GM12878 (cell line): ENCODE measurements around the gene ACKR1. TPM values are rescaled to one million over a fixed set of nuclear protein-coding genes. Genes with fewer than 3 reads are reported as not detected.

Source experiments
- ATAC-seq: fragments of 200-7000 bp; cut with Tn5 transposase; 3 replicates; pipeline ENCODE4 v1.9.1; 2020; ENCODE audit warnings: mild to moderate bottlenecking, moderate library complexity
- BruUV-seq: library from RNA; stranded (reverse); fragments of 400-500 nt; replicated peaks from 2 replicates; lab custom pipeline; 2021; lab: Mats Ljungman, UMichigan
- CTCF ChIA-PET: fragments of 300-600 bp; sonication (Branson Sonifier 250); formaldehyde crosslinking; extraction: SDS; loops from one replicate; lab custom pipeline; 2021; ENCODE audit warnings: inconsistent platforms; lab: Yijun Ruan, JAX
- POLR2A ChIA-PET: fragments of 350-600 bp; formaldehyde crosslinking; extraction: SDS; loops from one replicate; lab custom pipeline; 2021; ENCODE audit warnings: inconsistent platforms; lab: Charles Lee
- RAD21 ChIA-PET: fragments of 300-600 bp; sonication (Branson Sonifier 250); formaldehyde crosslinking; loops from one replicate; lab custom pipeline; 2023; ENCODE audit warnings: antibody characterized with exemption; ENCODE audit not compliant: unreplicated experiment; lab: Charles Lee
- SMC1A ChIA-PET: fragments of 300-600 bp; sonication (Branson Sonifier 250); formaldehyde crosslinking; loops from one replicate; lab custom pipeline; 2023; ENCODE audit not compliant: unreplicated experiment, uncharacterized antibody; lab: Charles Lee
- DNase-seq: peaks from one replicate; pipeline ENCODE4 v3.0.0-alpha.2; 2011; ENCODE audit warnings: low read depth, low spot score
- FAIRE-seq: peaks from 3 replicates; lab custom pipeline; 2011; peaks lifted over from hg19 to GRCh38; lab: Jason Lieb, UNC
- H2AFZ ChIP-seq: 2 replicates; pipeline ENCODE4 v1.6.0; 2011; ENCODE audit warnings: low read depth, low read length, control low read depth; ENCODE audit not compliant: control insufficient read depth
- H3K27ac ChIP-seq: 2 replicates; pipeline ENCODE4 v1.5.1; 2011; ENCODE audit warnings: control low read depth; ENCODE audit not compliant: control insufficient read depth, insufficient read depth
- H3K27me3 ChIP-seq, 2 experiments: replicated peaks in 1 of 2; 2 replicates each; pipeline versions ENCODE4 v1.6.0 to v1.6.1; 2011; ENCODE audit warnings: low read length in 1 of 2; ENCODE audit not compliant: control insufficient read depth in 2 of 2, insufficient read depth in 2 of 2
- H3K36me3 ChIP-seq, 2 experiments: 2 replicates each; pipeline ENCODE4 v1.5.1; 2011; ENCODE audit warnings: low read length in 1 of 2; ENCODE audit not compliant: control insufficient read depth in 2 of 2, insufficient read depth in 2 of 2
- H3K4me1 ChIP-seq: 2 replicates; pipeline ENCODE4 v1.6.1; 2011; ENCODE audit warnings: mild to moderate bottlenecking, low read length, moderate library complexity, mixed read lengths; ENCODE audit not compliant: control insufficient read depth, insufficient read depth
- H3K4me2 ChIP-seq: 2 replicates; pipeline ENCODE4 v1.6.0; 2011; ENCODE audit warnings: control low read depth; ENCODE audit not compliant: control insufficient read depth, insufficient read depth
- H3K4me3 ChIP-seq: fragments of 200-600 bp; sonication (generic); 2 replicates; pipeline ENCODE4 v1.5.1; 2016
- H3K79me2 ChIP-seq: 2 replicates; pipeline ENCODE4 v1.6.0; 2011; ENCODE audit warnings: low read length; ENCODE audit not compliant: control insufficient read depth, insufficient read depth
- H3K9ac ChIP-seq: 2 replicates; pipeline ENCODE4 v1.8.0; 2011; ENCODE audit warnings: low read length, control low read depth, mixed read lengths; ENCODE audit not compliant: control insufficient read depth, insufficient read depth
- H3K9me3 ChIP-seq: replicated peaks from 3 replicates; pipeline ENCODE4 v1.5.1; 2011; ENCODE audit warnings: mild to moderate bottlenecking, low read length; ENCODE audit not compliant: control insufficient read depth, insufficient read depth
- H4K20me1 ChIP-seq: 2 replicates; pipeline ENCODE4 v1.6.0; 2011; ENCODE audit not compliant: control insufficient read depth, insufficient read depth
- EED ChIP-seq: sonication (generic); IDR thresholded peaks from 2 replicates; pipeline ENCODE4 v1.6.1; 2016; ENCODE audit warnings: antibody characterized with exemption, low read depth
- RCOR1 ChIP-seq: conservative IDR thresholded peaks from 2 replicates; pipeline ENCODE4 v1.6.1; 2012; ENCODE audit warnings: low read depth, low read length, improper control_type of control experiment
- ZNF274 ChIP-seq: IDR thresholded peaks from one replicate; pipeline ENCODE4 v1.8.0; 2011; ENCODE audit not compliant: insufficient read length, insufficient read depth
- WGBS: methylation state at CpG from one replicate; pipeline ENCODE4 v1.1.6; 2016; ENCODE audit warnings: low lambda C conversion rate; ENCODE audit not compliant: insufficient replicate concordance, insufficient coverage; ENCODE audit errors: missing lambda C conversion rate; 5-methylcytosine and 5-hydroxymethylcytosine counted together
- in situ Hi-C: fragments of 300-500 bp; cut with MboI; formaldehyde crosslinking; loops from 9 replicates; pipeline ENCODE4 v1.14.3; 2018; ENCODE audit warnings: mixed read lengths
- intact Hi-C: fragments of 100-400 bp; cut with micrococcal nuclease; formaldehyde crosslinking; loops from one replicate; pipeline ENCODE4 v1.14.2; 2022; ENCODE audit not compliant: unreplicated experiment
- polyA plus RNA-seq, 11 experiments: library from polyadenylated mRNA; depleted of rRNA in 4 of 11; unstranded in 6 of 11; stranded (reverse) in 5 of 11; fragments of >200 nt; fragmentation: Nextera tagmentation in 4 of 11; fragmentation: Illumina TruSeq in 1 of 11; extraction: Ambion mirVana in 4 of 11; extraction: Trizol in 1 of 11; gene quantifications; 1 replicate in 1 of 11; 2 replicates in 10 of 11; pipeline versions ENCODE4 v1.2.1 to v1.2.3, GENCODE V29; 2011 to 2016; ENCODE audit warnings: inconsistent platforms in 2 of 11, missing spikeins in 2 of 11, low read depth in 1 of 11
- total RNA-seq, 4 experiments: library from RNA; depleted of rRNA in 3 of 4; stranded (reverse); fragments of >200 nt in 3 of 4; fragmentation: Illumina TruSeq in 1 of 4; extraction: Trizol in 1 of 4; gene quantifications; 2 replicates each; pipeline versions ENCODE4 v1.2.1 to v1.2.3, GENCODE V29; 2013 to 2021
- TF ChIP-seq, protein P1 (sequence below): fragments of 450-650 bp; IDR thresholded peaks from 2 replicates; pipeline ENCODE4 v1.6.1; 2017; ENCODE audit warnings: antibody characterized with exemption, mild to moderate bottlenecking, moderate library complexity

The ACKR1 gene
- total and polyA plus RNA-seq, 10 of the 15 experiments (the other 5 are each of a cell fraction or from before 2014, with no cell fraction given): 0.06 to 1.8 (median 0.38) TPM; not detected in 1

DNA sequence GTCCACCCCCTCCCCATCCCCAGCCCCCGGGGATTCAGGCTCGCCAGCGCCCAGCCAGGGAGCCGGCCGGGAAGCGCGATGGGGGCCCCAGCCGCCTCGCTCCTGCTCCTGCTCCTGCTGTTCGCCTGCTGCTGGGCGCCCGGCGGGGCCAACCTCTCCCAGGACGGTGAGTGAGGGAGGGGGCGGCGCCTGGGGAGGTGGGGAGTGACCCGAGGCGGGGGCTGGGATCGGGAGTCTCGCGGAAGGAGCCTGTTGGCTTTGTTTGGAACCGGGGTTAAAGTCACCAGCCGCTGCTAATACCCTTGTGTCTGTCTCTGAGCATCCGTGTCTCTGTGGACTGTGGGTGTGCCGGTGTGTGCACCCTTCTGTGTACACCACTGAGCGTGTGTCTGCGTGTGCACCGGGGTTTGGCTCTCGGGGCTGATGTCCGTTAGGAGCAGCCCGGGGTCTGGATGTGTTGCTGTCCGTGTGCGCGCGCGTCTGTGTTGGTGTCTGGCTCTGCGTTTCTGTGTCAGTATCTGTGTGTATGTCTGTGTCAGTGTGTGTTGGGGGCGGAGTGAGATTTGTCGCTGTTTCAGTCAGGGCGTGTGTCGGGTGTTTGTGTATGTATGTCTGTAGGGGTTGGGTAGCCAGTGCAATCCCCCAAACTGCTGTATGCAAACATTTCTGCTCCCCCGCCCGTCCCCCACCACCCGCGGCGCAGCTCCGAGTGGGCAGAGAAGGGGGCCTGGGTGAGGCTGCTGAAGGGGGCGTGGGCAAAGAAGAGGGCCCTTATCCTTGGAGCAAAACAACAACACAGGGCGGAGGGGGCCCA, 32.8 kb upstream of the ACKR1 start (continued):
- TF ChIP-seq, protein P1, sequence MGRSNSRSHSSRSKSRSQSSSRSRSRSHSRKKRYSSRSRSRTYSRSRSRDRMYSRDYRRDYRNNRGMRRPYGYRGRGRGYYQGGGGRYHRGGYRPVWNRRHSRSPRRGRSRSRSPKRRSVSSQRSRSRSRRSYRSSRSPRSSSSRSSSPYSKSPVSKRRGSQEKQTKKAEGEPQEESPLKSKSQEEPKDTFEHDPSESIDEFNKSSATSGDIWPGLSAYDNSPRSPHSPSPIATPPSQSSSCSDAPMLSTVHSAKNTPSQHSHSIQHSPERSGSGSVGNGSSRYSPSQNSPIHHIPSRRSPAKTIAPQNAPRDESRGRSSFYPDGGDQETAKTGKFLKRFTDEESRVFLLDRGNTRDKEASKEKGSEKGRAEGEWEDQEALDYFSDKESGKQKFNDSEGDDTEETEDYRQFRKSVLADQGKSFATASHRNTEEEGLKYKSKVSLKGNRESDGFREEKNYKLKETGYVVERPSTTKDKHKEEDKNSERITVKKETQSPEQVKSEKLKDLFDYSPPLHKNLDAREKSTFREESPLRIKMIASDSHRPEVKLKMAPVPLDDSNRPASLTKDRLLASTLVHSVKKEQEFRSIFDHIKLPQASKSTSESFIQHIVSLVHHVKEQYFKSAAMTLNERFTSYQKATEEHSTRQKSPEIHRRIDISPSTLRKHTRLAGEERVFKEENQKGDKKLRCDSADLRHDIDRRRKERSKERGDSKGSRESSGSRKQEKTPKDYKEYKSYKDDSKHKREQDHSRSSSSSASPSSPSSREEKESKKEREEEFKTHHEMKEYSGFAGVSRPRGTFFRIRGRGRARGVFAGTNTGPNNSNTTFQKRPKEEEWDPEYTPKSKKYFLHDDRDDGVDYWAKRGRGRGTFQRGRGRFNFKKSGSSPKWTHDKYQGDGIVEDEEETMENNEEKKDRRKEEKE: no peak

DNA sequence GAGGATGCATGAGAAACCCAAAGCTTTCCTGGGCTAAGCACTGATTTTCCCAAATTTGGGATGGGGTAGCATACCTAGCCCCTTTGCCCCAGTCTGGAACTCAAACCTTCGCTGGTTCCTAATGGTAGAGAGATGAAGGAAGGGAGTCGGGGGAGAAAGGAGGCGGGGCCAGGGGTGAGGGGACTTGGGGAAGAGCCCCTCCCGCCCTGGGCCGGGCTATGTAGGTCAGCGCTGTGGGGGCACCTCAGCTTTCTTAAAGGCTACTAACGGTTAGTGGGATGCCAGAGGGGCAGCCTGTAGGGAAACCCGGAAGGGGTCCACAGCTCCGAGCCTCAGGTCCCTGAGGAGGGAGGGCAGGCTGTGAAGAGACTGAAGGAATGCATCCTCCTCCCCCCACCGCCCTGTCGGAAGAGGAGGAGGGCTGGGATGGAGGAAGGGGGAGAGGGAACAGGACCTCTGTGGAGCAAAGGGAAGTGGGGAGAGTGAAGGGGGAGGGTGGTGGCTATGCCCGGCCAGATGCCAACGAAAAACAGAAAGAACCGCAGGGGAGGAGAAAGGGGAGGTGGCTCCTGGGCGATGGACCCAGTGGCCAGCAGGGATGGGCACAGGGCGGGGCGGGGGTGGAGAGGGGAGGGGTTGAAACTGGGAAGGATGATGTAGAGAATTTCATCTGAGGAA, 31.9 kb upstream of the ACKR1 start:
- no peaks in the 10 kb centered on the region for H3K4me1 ChIP-seq
- no peak overlapping the region for H3K9ac ChIP-seq
- RAD21 ChIA-PET: no interaction called here
- no peaks in the 10 kb centered on the region for H3K79me2 ChIP-seq
- no peak for TF ChIP-seq ZNF274
- no peak for TF ChIP-seq EED
- TF ChIP-seq RCOR1: no peak
- TF ChIP-seq, all 136 proteins: peak for 0
- no peaks in the 10 kb centered on the region for H3K9me3 ChIP-seq
- no peak overlapping the region for H3K4me3 ChIP-seq
- POLR2A ChIA-PET: interaction anchor here (0.6 kb wide), 1 partner anchor 289 kb away, joined by 7 read pairs; no protein-coding TSS in a partner anchor
- in situ Hi-C loops: no loop called here
- no peak for ATAC-seq
- no peaks in the 10 kb centered on the region for H4K20me1 ChIP-seq
- H3K4me2 ChIP-seq: no peak overlapping the region
- no peak for FAIRE-seq
- no TSS peak for BruUV-seq
- DNase-seq: no peak
- H3K27me3 ChIP-seq: peaks cover 1 to 10% of the 10 kb centered on the region in 2 experiments
- SMC1A ChIA-PET: no interaction called here
- no peaks in the 10 kb centered on the region for H3K36me3 ChIP-seq
- CTCF ChIA-PET: interaction anchor here (0.7 kb wide), 1 partner anchor 38 kb away, joined by 3 read pairs; no protein-coding TSS in a partner anchor
- no peak overlapping the region for H3K27ac ChIP-seq
- intact Hi-C loops: no loop called here
- 0% methylated on average over 8 of the region's 17 CpGs for WGBS
- H2AFZ ChIP-seq: no peak overlapping the region
